ENCODE results near the gene SMAD7. TPM values are rescaled to one million over a fixed set of nuclear protein-coding genes. Genes with fewer than 3 reads are reported as not detected.

The SMAD7 gene
- total RNA-seq, 1 donor from 2014 or later = 9.0 TPM

- DNase-seq = no peak
These were observed 9.5 kb upstream of the SMAD7 start for GRCh38 chr18:48959921-48960920.

- no peak for DNase-seq
These were observed 8.8 kb upstream of the SMAD7 start for GRCh38 chr18:48959551-48959920.

GRCh38 chr18:48958951-48959350, 8.2 kb upstream of the SMAD7 start:
- DNase-seq = no peak

- no peak for DNase-seq
These were observed 6.9 kb upstream of the SMAD7 start for GRCh38 chr18:48957616-48958015.

GRCh38 chr18:48957136-48957535, 6.4 kb upstream of the SMAD7 start:
- DNase-seq = no peak

- DNase-seq = no peak
These were observed 5.6 kb upstream of the SMAD7 start for GRCh38 chr18:48956356-48956755.

GRCh38 chr18:48955830-48956261, 5.1 kb upstream of the SMAD7 start:
- DNase-seq = peak; percentile 87

- DNase-seq = no peak
These were observed 4.4 kb upstream of the SMAD7 start for GRCh38 chr18:48954886-48955819.

- DNase-seq = no peak
These were observed 2.4 kb upstream of the SMAD7 start for GRCh38 chr18:48953104-48953706.

GRCh38 chr18:48952287-48953103, 1.7 kb upstream of the SMAD7 start:
- peak; percentile 83 for DNase-seq

GRCh38 chr18:48951448-48952286, 902 bp upstream of the SMAD7 start:
- DNase-seq = peak; percentile 90

GRCh38 chr18:48949606-48950535, 894 bp downstream of the SMAD7 start:
- peak; percentile 72 for DNase-seq

GRCh38 chr18:48949050-48949605, 1.6 kb downstream of the SMAD7 start:
- DNase-seq = no peak

GRCh38 chr18:48948112-48949049, 2.4 kb downstream of the SMAD7 start:
- DNase-seq = peak; percentile 73

GRCh38 chr18:48947560-48947959, 3.2 kb downstream of the SMAD7 start:
- DNase-seq = no peak

GRCh38 chr18:48947092-48947491, 3.7 kb downstream of the SMAD7 start:
- no peak for DNase-seq

GRCh38 chr18:48946329-48946835, 4.4 kb downstream of the SMAD7 start:
- peak; percentile 43 for DNase-seq

- no peak for DNase-seq
These were observed 4.9 kb downstream of the SMAD7 start for GRCh38 chr18:48945953-48946217.
